Ascending aorta (tissue), 2 donors: ENCODE data around the gene CDKL1. TPM values are rescaled to one million over a fixed set of nuclear protein-coding genes. Genes with fewer than 3 reads are reported as not detected.

Experiments used
- DNase-seq, 2 donors: peaks; one replicate each; pipeline ENCODE4 v3.0.0-alpha.2; 2019; ENCODE audit warnings: low spot score in 2 of 2
- H3K27ac ChIP-seq, 2 donors: fragments of 200-600 bp; sonication (generic); one replicate each; pipeline ENCODE4 v1.5.1; 2016 to 2017; ENCODE audit warnings: mild to moderate bottlenecking in 1 of 2
- H3K27me3 ChIP-seq: fragments of 200-600 bp; sonication (generic); one replicate; pipeline ENCODE4 v1.5.1; 2017
- H3K36me3 ChIP-seq, 2 donors: fragments of 200-600 bp; sonication (generic); one replicate each; pipeline ENCODE4 v1.5.1; 2016
- H3K4me1 ChIP-seq, 2 donors: fragments of 200-600 bp; sonication (generic); one replicate each; pipeline ENCODE4 v1.5.1; 2016 to 2017; ENCODE audit warnings: mild to moderate bottlenecking in 1 of 2
- H3K4me3 ChIP-seq, 2 donors: fragments of 200-600 bp; sonication (generic); one replicate each; pipeline ENCODE4 v1.5.1; 2016 to 2017; ENCODE audit warnings: mild to moderate bottlenecking in 1 of 2
- H3K9me3 ChIP-seq, 2 donors: fragments of 200-600 bp; sonication (generic); one replicate each; pipeline ENCODE4 v1.5.1; 2016
- intact Hi-C: fragments of 100-400 bp; cut with DNase I; formaldehyde crosslinking; loops from one replicate; pipeline ENCODE4 v1.15.1; 2023
- total RNA-seq: library from RNA; depleted of rRNA; stranded (reverse); fragments of >200 nt; gene quantifications from one replicate; pipeline ENCODE4 v1.1.0, GENCODE V29; 2016
- TF ChIP-seq, protein P1 (sequence below), 3 experiments: fragments of 200-600 bp in 2 of 3; fragments of 450-650 bp in 1 of 3; sonication (generic) in 2 of 3; IDR thresholded peaks; one replicate each; pipeline ENCODE4 v1.5.1; 2016 to 2019; ENCODE audit warnings: antibody characterized with exemption in 3 of 3, mild to moderate bottlenecking in 1 of 3, moderate library complexity in 1 of 3

CDKL1 gene
- total RNA-seq, 1 donor from 2014 or later, result 0.85 TPM

DNA sequence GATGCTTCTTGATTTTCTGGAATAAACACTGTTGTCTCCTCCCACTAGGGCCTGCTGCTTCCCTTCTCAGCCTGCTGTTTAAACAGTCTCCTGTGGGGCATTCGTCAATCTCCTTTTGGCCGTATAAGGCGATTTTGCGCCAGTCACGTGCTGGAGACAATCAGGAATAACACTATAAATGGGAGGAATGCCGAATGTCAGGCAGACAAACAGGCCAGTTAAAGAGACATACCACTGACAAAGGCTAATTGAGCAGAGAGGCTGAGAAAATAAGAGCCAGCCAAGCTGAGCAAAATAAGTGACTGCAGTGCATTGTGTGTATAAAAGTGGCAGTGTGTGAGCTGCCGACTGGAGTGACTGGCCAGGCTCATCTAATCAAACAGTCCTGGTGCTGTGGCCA, 61.3 kb downstream of the CDKL1 start:
- H3K27ac ChIP-seq, result peak overlapping the region in 1 of 2 donors; percentile 23
- intact Hi-C loops, result no loop called here

GRCh38 chr14:50334211-50334610, 62.5 kb downstream of the CDKL1 start:
- H3K36me3 ChIP-seq, result no peaks in the 10 kb centered on the region
- TF ChIP-seq, protein P1, sequence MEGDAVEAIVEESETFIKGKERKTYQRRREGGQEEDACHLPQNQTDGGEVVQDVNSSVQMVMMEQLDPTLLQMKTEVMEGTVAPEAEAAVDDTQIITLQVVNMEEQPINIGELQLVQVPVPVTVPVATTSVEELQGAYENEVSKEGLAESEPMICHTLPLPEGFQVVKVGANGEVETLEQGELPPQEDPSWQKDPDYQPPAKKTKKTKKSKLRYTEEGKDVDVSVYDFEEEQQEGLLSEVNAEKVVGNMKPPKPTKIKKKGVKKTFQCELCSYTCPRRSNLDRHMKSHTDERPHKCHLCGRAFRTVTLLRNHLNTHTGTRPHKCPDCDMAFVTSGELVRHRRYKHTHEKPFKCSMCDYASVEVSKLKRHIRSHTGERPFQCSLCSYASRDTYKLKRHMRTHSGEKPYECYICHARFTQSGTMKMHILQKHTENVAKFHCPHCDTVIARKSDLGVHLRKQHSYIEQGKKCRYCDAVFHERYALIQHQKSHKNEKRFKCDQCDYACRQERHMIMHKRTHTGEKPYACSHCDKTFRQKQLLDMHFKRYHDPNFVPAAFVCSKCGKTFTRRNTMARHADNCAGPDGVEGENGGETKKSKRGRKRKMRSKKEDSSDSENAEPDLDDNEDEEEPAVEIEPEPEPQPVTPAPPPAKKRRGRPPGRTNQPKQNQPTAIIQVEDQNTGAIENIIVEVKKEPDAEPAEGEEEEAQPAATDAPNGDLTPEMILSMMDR (IDR thresholded peaks at IDR 0.05), result no peak
- H3K27ac ChIP-seq, result no peak overlapping the region
- no peaks in the 10 kb centered on the region for H3K27me3 ChIP-seq
- DNase-seq, result no peak
- H3K4me1 ChIP-seq, result peaks cover 0 to 3% of the 10 kb centered on the region in 2 donors
- intact Hi-C loops, result no loop called here
- no peaks in the 10 kb centered on the region for H3K9me3 ChIP-seq
- no peak overlapping the region for H3K4me3 ChIP-seq

More for the DNA sequence above, 61.3 kb downstream of the CDKL1 start:
- Histone ChIP-seq H3K36me3 (no peaks in the 10 kb centered on the region), H3K27me3 (no peaks in the 10 kb centered on the region), H3K4me1 (peaks cover 0 to 3% of the 10 kb centered on the region in 2 donors), H3K4me3 (no peak overlapping the region), H3K9me3 (no peaks in the 10 kb centered on the region)
- TF ChIP-seq, protein P1 (IDR thresholded peaks at IDR 0.05), result no peak
- DNase-seq, result no peak

DNA sequence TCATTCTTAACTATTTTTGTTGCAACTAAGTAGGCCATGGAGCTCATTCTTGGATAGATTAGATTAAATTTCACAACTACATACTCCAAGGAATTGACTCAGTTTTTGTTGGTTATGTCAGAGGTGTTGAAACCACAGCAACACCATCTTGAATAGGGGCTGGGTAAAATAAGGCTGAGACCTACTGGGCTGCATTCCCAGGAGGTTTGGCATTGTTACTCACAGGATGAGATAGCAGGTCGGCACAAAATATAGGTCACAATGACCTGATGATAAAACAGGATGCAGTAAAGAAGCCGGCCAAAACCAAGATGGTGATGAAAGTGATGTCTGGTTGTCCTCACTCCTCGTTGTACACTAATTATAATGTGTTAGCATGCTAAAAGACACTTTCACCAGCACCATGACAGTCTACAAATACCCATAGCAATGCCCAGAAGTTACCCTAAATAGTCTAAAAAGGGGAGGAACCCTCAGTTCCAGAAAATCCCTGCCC, 63.6 kb downstream of the CDKL1 start:
- no peaks in the 10 kb centered on the region for H3K9me3 ChIP-seq
- peaks cover 0 to 3% of the 10 kb centered on the region in 2 donors for H3K4me1 ChIP-seq
- H3K4me3 ChIP-seq, result no peak overlapping the region
- intact Hi-C loops, result no loop called here
- peak in 1 of 2 donors; percentile 72 for DNase-seq
- no peak overlapping the region for H3K27ac ChIP-seq
- H3K36me3 ChIP-seq, result no peaks in the 10 kb centered on the region
- H3K27me3 ChIP-seq, result no peaks in the 10 kb centered on the region
- TF ChIP-seq, protein P1 (IDR thresholded peaks at IDR 0.05), result no peak

DNA sequence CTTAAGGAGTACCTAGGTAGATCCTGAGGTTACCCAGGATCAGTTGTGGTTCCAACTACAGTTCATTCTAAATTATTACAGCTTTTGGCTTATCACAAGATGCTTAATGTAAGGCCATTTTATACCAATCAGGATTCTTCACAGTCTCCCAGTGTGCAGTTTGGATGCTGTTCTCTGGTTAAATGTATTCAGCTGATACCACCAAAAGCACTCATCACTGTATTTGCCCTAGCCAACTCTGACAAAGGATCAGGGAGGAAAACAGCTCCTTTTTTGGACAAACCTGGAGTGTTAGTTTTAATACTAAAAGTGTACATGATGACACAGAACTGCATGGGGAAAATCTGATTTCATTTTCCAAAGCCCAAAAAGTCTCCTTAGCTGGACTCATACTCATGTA, 65.1 kb downstream of the CDKL1 start:
- Histone ChIP-seq H3K27ac (no peak overlapping the region), H3K27me3 (no peaks in the 10 kb centered on the region), H3K4me3 (no peak overlapping the region), H3K36me3 (no peaks in the 10 kb centered on the region), H3K9me3 (no peaks in the 10 kb centered on the region), H3K4me1 (peaks cover 0 to 3% of the 10 kb centered on the region in 2 donors)
- intact Hi-C loops, result no loop called here
- TF ChIP-seq, protein P1 (IDR thresholded peaks at IDR 0.05), result no peak
- no peak for DNase-seq

GRCh38 chr14:50321009-50321660, 75.5 kb downstream of the CDKL1 start:
- peaks cover 0 to 4% of the 10 kb centered on the region in 2 donors for H3K4me1 ChIP-seq
- peak in 1 of 2 donors; percentile 80 for DNase-seq
- TF ChIP-seq, protein P1 (IDR thresholded peaks at IDR 0.05), result peak; percentile 78 to 86 (median 83)

More at GRCh38 chr14:50321009-50321660, 75.5 kb downstream of the CDKL1 start:
- intact Hi-C loops, result loop anchor here (1.0 to 5.0 kb wide), 4 partner anchors 9 to 456 kb away; partner anchors contain the start of genes CDKL1, DMAC2L, L2HGDH and MAP4K5
- peaks cover 5 to 11% of the 10 kb centered on the region in 2 donors for H3K36me3 ChIP-seq
- H3K4me3 ChIP-seq, result peak overlapping the region in 1 of 2 donors; percentile 57
- H3K27ac ChIP-seq, result peak overlapping the region; percentile 75 to 84
- H3K27me3 ChIP-seq, result no peaks in the 10 kb centered on the region
- no peaks in the 10 kb centered on the region for H3K9me3 ChIP-seq
